Left ventricle myocardium inferior (tissue), 1 donor: ENCODE measurements around the gene SLC23A1. TPM values are rescaled to one million over a fixed set of nuclear protein-coding genes. Genes with fewer than 3 reads are reported as not detected.
A peak's percentile ranks its signal among the peaks of the same experiment; 100 is the strongest.

Experiments used
- DNase-seq: peaks from one replicate; pipeline ENCODE4 v3.0.0-alpha.2; 2020
- H3K27ac ChIP-seq: fragments of 200-600 bp; replicated peaks from 2 replicates; pipeline ENCODE4 v1.8.0; 2021
- H3K27me3 ChIP-seq: fragments of 200-600 bp; 2 replicates; pipeline ENCODE4 v1.8.0; 2021; ENCODE audit warnings: low read depth
- H3K36me3 ChIP-seq: fragments of 200-600 bp; 2 replicates; pipeline ENCODE4 v1.8.0; 2021
- H3K4me1 ChIP-seq: fragments of 200-600 bp; 2 replicates; pipeline ENCODE4 v1.8.0; 2021
- H3K4me3 ChIP-seq: fragments of 200-600 bp; 2 replicates; pipeline ENCODE4 v1.8.0; 2021; ENCODE audit warnings: mild to moderate bottlenecking, moderate library complexity
- H3K9me3 ChIP-seq: fragments of 200-600 bp; replicated peaks from 2 replicates; pipeline ENCODE4 v1.8.0; 2021
- CTCF ChIP-seq: fragments of 200-600 bp; IDR thresholded peaks from 2 replicates; pipeline ENCODE4 v1.8.0; 2021; ENCODE audit warnings: antibody characterized with exemption, mild to moderate bottlenecking, borderline replicate concordance
- intact Hi-C: fragments of 100-400 bp; cut with micrococcal nuclease; formaldehyde crosslinking; loops from one replicate; pipeline ENCODE4 v1.11.0; 2022
- total RNA-seq: library from RNA; stranded (reverse); fragmentation: NEBNext Ultra II Directional; extraction: Animal tissue kit (Norgen Biotek cat#: 25700); gene quantifications from one replicate; pipeline ENCODE4 v1.2.1, GENCODE V29; 2021
- donor health status: DM: no; HTN: yes; CAD: no; lungs with severe emphysema.

Gene SLC23A1
- total RNA-seq, 1 donor from 2014 or later, result not detected

- Histone ChIP-seq H3K36me3 (peaks cover 11% of the 10 kb centered on the region), H3K9me3 (no peaks in the 10 kb centered on the region), H3K4me3 (peak overlapping the region; percentile 94), H3K4me1 (peaks cover 54% of the 10 kb centered on the region), H3K27ac (peak overlapping the region; percentile 97), H3K27me3 (no peaks in the 10 kb centered on the region)
- no peak for TF ChIP-seq CTCF
- no peak for DNase-seq
- intact Hi-C loops, result no loop called here
Measured at GRCh38 chr5:139342423-139342723, 40.7 kb downstream of the SLC23A1 start.

- Histone ChIP-seq H3K4me3 (peak within 1 kb of the TSS; percentile 94), H3K36me3 (peaks cover 11% of the 10 kb centered on the region), H3K9me3 (no peaks in the 10 kb centered on the region), H3K4me1 (peaks cover 52% of the 10 kb centered on the region), H3K27me3 (no peaks in the 10 kb centered on the region), H3K27ac (peak within 1 kb of the TSS; percentile 97)
- TF ChIP-seq CTCF, result peak; percentile 80
- peak; percentile 98 for DNase-seq
- intact Hi-C loops, result no loop called here
Measured at GRCh38 chr5:139341689-139342422, 41.2 kb downstream of the SLC23A1 start, which contains the start of gene PAIP2. PAIP2 (plus strand) TSS chr5:139341854; CDS start chr5:139363785, 21,931 bp downstream.

GRCh38 chr5:139341187-139341688, 41.9 kb downstream of the SLC23A1 start:
- H3K4me3 ChIP-seq, result peak overlapping the region; percentile 94
- H3K4me1 ChIP-seq, result peaks cover 46% of the 10 kb centered on the region
- no peaks in the 10 kb centered on the region for H3K9me3 ChIP-seq
- intact Hi-C loops, result no loop called here
- DNase-seq, result no peak
- H3K36me3 ChIP-seq, result peaks cover 11% of the 10 kb centered on the region
- TF ChIP-seq CTCF, result no peak
- peak overlapping the region; percentile 97 for H3K27ac ChIP-seq
- H3K27me3 ChIP-seq, result no peaks in the 10 kb centered on the region

GRCh38 chr5:139340051-139340450, 43.0 kb downstream of the SLC23A1 start:
- H3K4me3 ChIP-seq, result no peak overlapping the region
- intact Hi-C loops, result no loop called here
- no peak overlapping the region for H3K27ac ChIP-seq
- peaks cover under 1% of the 10 kb centered on the region for H3K36me3 ChIP-seq
- no peak for TF ChIP-seq CTCF
- no peak for DNase-seq
- peaks cover 43% of the 10 kb centered on the region for H3K4me1 ChIP-seq
- no peaks in the 10 kb centered on the region for H3K27me3 ChIP-seq
- no peaks in the 10 kb centered on the region for H3K9me3 ChIP-seq

- no peak overlapping the region for H3K27ac ChIP-seq
- TF ChIP-seq CTCF, result no peak
Measured at GRCh38 chr5:139335811-139336210, 47.3 kb downstream of the SLC23A1 start.

More at GRCh38 chr5:139335811-139336210, 47.3 kb downstream of the SLC23A1 start:
- Histone ChIP-seq H3K4me3 (no peak overlapping the region), H3K27me3 (no peaks in the 10 kb centered on the region), H3K4me1 (peaks cover 3% of the 10 kb centered on the region), H3K9me3 (no peaks in the 10 kb centered on the region), H3K36me3 (peaks cover 30% of the 10 kb centered on the region)
- DNase-seq, result no peak
- intact Hi-C loops, result no loop called here

Other genes starting within 250 kb of the SLC23A1 start
- gene SIL1, start 184.9 kb downstream of the SLC23A1 start, total RNA-seq, result 39.3 TPM
- 121 TPM for gene MATR3, start 89.6 kb downstream of the SLC23A1 start, total RNA-seq
- 148 TPM for gene PAIP2, start 41.4 kb downstream of the SLC23A1 start, total RNA-seq
- gene MZB1, start 6.6 kb upstream of the SLC23A1 start, total RNA-seq, result 0.58 TPM
- 46.3 TPM for gene PROB1, start 11.8 kb upstream of the SLC23A1 start, total RNA-seq
- 15.7 TPM for gene SPATA24, start 20.8 kb upstream of the SLC23A1 start, total RNA-seq
- gene DNAJC18, start 56.2 kb upstream of the SLC23A1 start, total RNA-seq, result 14.3 TPM
- 20.9 TPM for gene ECSCR, start 79.4 kb upstream of the SLC23A1 start, total RNA-seq
- gene SMIM33, start 87.7 kb upstream of the SLC23A1 start, total RNA-seq, result not detected
- 55.3 TPM for gene STING1, start 99.5 kb upstream of the SLC23A1 start, total RNA-seq
- 110 TPM for gene UBE2D2, start 178.0 kb upstream of the SLC23A1 start, total RNA-seq